Breast epithelium (tissue), 4 donors: ENCODE results near the gene SUMF2. TPM values are rescaled to one million over a fixed set of nuclear protein-coding genes. Genes with fewer than 3 reads are reported as not detected.
"Not testable (repeated sequence)": the region's sequence is repeated elsewhere in the genome, so short reads cannot be mapped to it uniquely, and the experiment has no call there.

ENCODE experiments used
- DNase-seq, 2 donors: peaks; one replicate each; pipeline ENCODE4 v3.0.0-alpha.2; 2019; ENCODE audit warnings: low spot score in 2 of 2
- H3K27ac ChIP-seq, 2 donors: fragments of 200-600 bp; sonication (generic) in 1 of 2; one replicate each; pipeline ENCODE4 v1.5.1; 2016 to 2019; ENCODE audit warnings: mild to moderate bottlenecking in 1 of 2
- H3K27me3 ChIP-seq, 2 donors: fragments of 200-600 bp; sonication (generic) in 1 of 2; one replicate each; pipeline versions ENCODE4 v1.5.1 to v1.6.0; 2017 to 2019; ENCODE audit warnings: control low read depth in 1 of 2, mild to moderate bottlenecking in 1 of 2
- H3K36me3 ChIP-seq: fragments of 200-600 bp; one replicate; pipeline ENCODE4 v1.5.1; 2019
- H3K4me1 ChIP-seq, 2 donors: fragments of 200-600 bp; sonication (generic); one replicate each; pipeline ENCODE4 v1.5.1; 2016 to 2019; ENCODE audit warnings: control low read depth in 1 of 2
- H3K4me3 ChIP-seq, 3 donors: fragments of 200-600 bp; sonication (generic); 1 replicate in 2 of 3; 2 replicates in 1 of 3; pipeline ENCODE4 v1.5.1; 2016 to 2019; ENCODE audit warnings: mild to moderate bottlenecking in 3 of 3, moderate library complexity in 2 of 3
- H3K9me3 ChIP-seq, 2 donors: fragments of 200-600 bp; sonication (generic) in 1 of 2; one replicate each; pipeline ENCODE4 v1.5.1; 2016 to 2019; ENCODE audit warnings: control low read depth in 1 of 2
- CTCF ChIP-seq, 3 donors: fragments of 450-650 bp; IDR thresholded peaks; one replicate each; pipeline ENCODE4 v1.5.1; 2016 to 2017; ENCODE audit warnings: antibody characterized with exemption in 3 of 3, mild to moderate bottlenecking in 3 of 3, moderate library complexity in 3 of 3
- POLR2A ChIP-seq: fragments of 450-650 bp; IDR thresholded peaks from one replicate; pipeline ENCODE4 v1.6.1; 2016; ENCODE audit warnings: antibody characterized with exemption, mild to moderate bottlenecking, moderate library complexity
- POLR2AphosphoS5 ChIP-seq, 3 donors: sonication (generic); formaldehyde crosslinking; IDR thresholded peaks; one replicate each; pipeline ENCODE4 v1.6.1; 2017; ENCODE audit warnings: antibody characterized with exemption in 3 of 3
- intact Hi-C: fragments of 100-400 bp; cut with DNase I; formaldehyde crosslinking; loops from one replicate; pipeline ENCODE4 v1.15.1; 2023; ENCODE audit warnings: low total_unique reads
- total RNA-seq, 3 donors: library from RNA; depleted of rRNA; stranded (reverse); fragments of >200 nt; gene quantifications; one replicate each; pipeline ENCODE4 v1.1.0, GENCODE V29; 2016

The SUMF2 gene
- total RNA-seq, result 100 to 1,000 TPM; 123 to 131 (median 127) TPM

- peak; percentile 78 to 85 for DNase-seq
- peak within 1 kb of the TSS; percentile 81 to 85 (median 81) for H3K4me3 ChIP-seq
- no peaks in the 10 kb centered on the region for H3K36me3 ChIP-seq
- H3K27me3 ChIP-seq, result no peaks in the 10 kb centered on the region
- intact Hi-C loops, result no loop called here
- H3K4me1 ChIP-seq, result no peaks in the 10 kb centered on the region
- no peaks in the 10 kb centered on the region for H3K9me3 ChIP-seq
- H3K27ac ChIP-seq, result peak within 1 kb of the TSS; percentile 87 to 95
- TF ChIP-seq POLR2AphosphoS5 (IDR thresholded peaks at IDR 0.05), result peak; percentile 77 to 86 (median 80)
- TF ChIP-seq POLR2A, result peak; percentile 80
- peak in 1 of 3 donors; percentile 20 for TF ChIP-seq CTCF (IDR thresholded peaks at IDR 0.05)
Observed at GRCh38 chr7:56063882-56064625, at the start of gene SUMF2. Gene SUMF2, plus strand, starts transcription at chr7:56064286. Its CDS starts 26 bp downstream, at chr7:56064312.

- H3K4me1 ChIP-seq, H3K4me3 ChIP-seq, H3K36me3 ChIP-seq, DNase-seq, intact Hi-C loops, H3K27me3 ChIP-seq, H3K27ac ChIP-seq, H3K9me3 ChIP-seq: not testable (repeated sequence)
Observed at GRCh38 chr7:56017015-56017414, 47.1 kb upstream of the SUMF2 start.

GRCh38 chr7:56019501-56019900 is 44.6 kb upstream of the SUMF2 start:
- Histone ChIP-seq H3K27ac (no peak overlapping the region), H3K36me3 (no peaks in the 10 kb centered on the region), H3K9me3 (no peaks in the 10 kb centered on the region), H3K4me1 (no peaks in the 10 kb centered on the region), H3K4me3 (no peak overlapping the region), H3K27me3 (no peaks in the 10 kb centered on the region)
- no peak for TF ChIP-seq POLR2A
- TF ChIP-seq CTCF (IDR thresholded peaks at IDR 0.05), result no peak
- TF ChIP-seq POLR2AphosphoS5 (IDR thresholded peaks at IDR 0.05), result no peak
- intact Hi-C loops, result no loop called here
- no peak for DNase-seq

GRCh38 chr7:56023500-56023899 is 40.6 kb upstream of the SUMF2 start:
- Histone ChIP-seq H3K4me3 (no peak overlapping the region), H3K9me3 (no peaks in the 10 kb centered on the region), H3K27ac (no peak overlapping the region), H3K4me1 (no peaks in the 10 kb centered on the region), H3K36me3 (no peaks in the 10 kb centered on the region), H3K27me3 (no peaks in the 10 kb centered on the region)
- TF ChIP-seq POLR2AphosphoS5 (IDR thresholded peaks at IDR 0.05) (no peak), CTCF (IDR thresholded peaks at IDR 0.05) (no peak)
- intact Hi-C loops, result no loop called here
- DNase-seq, result no peak

- Histone ChIP-seq H3K27ac (no peak overlapping the region), H3K27me3 (no peaks in the 10 kb centered on the region), H3K36me3 (no peaks in the 10 kb centered on the region), H3K4me1 (no peaks in the 10 kb centered on the region), H3K9me3 (no peaks in the 10 kb centered on the region), H3K4me3 (no peak overlapping the region)
- intact Hi-C loops, result no loop called here
- no peak for TF ChIP-seq CTCF (IDR thresholded peaks at IDR 0.05)
- no peak for TF ChIP-seq POLR2AphosphoS5 (IDR thresholded peaks at IDR 0.05)
- TF ChIP-seq POLR2A, result no peak
- no peak for DNase-seq
Observed at GRCh38 chr7:56026538-56026937, 37.5 kb upstream of the SUMF2 start.
